Measurements from ENCODE around the gene PRDM16.

PRDM16 gene

DNA sequence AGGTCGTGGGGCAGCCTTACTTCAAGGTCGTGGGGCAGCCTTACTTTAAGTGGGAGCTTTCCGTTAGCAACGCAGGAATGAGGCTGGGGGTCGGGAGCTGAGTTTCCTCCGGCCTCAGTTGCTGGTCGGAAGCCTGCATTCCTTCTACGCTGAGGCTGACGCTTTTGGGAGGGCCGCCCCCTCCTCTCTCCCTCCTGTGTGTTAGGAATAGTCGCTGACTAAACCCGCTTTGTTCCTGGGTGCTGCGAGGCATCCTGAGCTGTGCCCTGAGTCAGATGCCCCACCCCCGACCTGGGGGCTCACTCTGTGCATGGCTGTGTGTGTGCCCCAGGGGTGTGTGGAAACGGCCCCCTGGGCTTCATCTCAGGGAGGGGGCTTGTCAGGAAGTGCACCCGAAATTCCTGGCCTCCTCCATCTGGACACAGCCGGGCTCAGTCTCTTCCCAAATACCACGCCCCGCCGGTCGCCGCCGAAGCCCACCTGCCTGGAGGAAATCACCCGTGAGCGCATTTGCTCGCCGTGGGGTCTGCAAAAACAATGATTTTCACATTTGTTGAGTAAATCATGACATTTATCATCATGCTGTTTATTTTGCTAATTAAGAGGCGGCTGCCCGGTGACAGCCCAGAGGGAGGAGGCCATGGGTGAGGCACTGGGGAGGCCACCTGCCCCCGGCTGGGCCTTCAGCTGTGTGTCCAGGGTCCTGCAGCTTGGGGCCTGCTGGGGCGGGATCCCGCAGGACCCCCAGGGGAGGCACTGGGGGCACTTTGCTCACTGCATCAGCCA, 121.4 kb downstream of the PRDM16 start:
- no peak for DNase-seq

DNA sequence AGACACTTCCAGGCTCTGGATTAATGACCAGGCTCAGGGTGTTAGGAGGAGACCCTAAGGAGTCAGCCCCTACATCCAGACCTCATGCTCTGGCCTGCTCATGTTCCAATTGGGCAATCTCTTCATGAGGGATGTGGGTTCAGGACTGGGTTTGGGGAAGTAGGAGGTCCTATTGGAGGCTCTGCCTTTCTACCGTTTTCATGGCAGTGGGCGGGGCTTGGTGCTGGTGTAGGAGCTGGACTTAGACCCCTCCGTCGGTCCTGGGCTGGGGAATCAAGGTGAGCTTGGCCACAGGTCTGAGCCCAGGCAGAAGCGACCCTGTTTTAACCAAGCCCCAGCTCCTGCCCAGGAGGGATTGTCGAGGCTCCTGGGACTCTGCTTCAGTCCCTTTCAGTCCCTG, 123.4 kb downstream of the PRDM16 start:
- no peak for DNase-seq

DNA sequence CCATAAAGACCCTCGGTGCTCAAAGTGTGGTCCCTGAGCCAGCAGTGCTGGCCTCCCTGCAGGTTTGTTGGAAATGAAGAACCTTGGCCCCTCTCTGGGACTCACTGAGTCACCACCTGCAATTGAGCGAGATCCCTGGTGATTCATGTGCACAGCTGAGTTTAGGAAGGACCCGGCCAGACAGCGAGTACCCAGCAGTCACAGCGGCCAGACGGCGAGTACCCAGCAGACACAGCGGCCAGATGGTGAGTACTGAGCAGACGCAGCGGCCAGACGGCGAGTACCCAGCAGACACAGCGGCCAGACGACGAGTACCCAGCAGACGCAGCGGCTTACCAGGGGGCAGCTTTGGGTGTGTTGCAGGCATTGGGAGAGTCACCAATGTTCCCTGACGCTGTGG, 123.8 kb downstream of the PRDM16 start:
- DNase-seq = no peak

DNA sequence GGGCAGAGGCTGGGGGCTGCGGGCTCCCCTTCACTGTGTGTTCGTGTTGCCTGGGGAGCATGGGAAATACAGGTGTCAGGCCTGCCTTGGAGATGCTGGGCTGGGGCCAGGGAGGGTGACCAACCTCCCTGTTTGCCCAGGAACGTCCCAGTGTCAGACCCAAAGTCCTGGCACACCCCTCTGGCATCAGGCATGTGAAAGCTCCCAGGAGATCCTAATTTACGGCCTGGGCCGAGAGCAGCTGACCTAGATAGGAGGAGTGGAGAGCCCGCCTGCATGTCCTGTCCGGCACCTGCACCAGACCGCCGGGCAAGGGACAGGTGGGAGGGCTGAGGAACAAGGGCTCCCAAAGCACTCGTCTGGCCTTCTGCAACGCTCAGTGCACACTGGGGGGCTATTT, 124.8 kb downstream of the PRDM16 start:
- DNase-seq = no peak

DNA sequence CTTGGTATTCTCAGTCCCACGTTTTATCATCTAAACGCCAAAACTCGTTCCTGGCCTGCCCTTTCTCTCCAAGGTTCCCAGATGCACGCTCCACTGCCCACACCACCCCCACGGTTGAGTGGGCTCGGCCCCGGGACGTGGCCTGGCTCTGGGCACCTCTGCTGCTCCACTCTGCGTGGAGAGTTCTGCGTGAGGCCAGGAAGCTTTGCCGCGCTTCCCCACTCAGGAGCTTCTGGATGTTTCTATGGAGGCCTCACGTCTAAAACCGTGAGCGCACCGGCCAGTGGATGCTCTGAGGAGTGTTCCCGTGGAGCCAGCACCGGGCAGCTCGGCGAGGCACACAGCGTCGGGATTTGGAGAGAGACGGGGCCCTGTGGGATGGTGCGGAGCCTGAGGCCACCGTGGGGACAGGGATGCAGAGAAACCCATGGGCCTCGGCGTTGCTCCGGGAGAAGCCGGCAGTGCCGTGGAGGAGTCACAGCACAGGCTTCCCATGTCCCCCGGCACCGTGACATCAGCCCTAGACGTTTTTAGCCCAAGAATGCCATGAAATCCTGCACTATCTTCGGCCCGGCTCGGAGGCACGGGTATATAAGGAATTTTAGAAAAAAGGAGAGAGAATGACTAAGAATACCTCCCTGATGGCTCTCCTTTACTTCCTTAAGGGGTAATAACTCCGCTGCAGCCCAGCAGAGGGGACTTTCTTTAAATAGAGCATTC, 125.9 kb downstream of the PRDM16 start:
- DNase-seq = no peak

DNA sequence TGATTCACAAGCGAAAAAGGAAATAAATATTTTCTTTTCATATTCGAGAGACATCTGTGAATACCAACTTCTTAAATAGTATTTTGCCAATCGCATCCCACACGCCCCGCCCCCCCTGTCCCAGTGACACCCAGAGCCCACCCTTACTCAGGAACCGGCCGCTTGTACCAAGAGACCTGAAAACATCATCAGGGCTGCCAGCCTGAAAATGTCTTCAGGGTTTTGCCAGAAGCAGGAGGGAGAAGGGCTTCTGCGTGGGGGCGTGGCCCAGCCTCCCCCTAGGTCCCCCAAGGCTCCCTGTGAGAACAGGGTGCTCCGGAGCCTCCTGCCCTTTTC, 126.4 kb downstream of the PRDM16 start:
- DNase-seq = no peak

DNA sequence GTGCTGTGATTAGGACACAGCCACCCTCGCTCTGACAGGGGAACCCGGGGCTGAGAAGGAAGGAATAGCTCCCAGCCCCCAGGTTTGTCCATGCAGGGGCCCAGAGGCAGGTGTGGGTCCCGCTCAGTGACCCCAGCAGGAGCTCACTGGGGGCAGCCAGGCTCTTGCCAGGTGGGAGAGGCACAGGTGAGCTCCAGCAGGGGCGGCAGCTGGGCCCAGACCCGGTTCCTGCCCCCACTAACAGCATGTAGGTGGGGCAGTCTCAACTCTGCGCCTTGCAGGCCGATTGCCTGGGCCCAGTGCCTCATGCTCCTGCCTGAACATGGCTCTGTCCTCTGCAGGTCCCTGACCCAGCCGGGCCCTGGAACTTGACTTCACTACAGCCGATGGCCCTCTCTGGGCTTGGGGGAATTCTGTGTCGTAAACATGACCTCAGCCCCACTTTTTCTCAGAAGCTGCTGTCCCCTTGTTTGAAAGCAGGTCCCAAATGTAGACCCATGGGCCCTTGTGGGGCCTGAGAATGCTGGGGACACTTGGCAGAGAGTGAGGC, 127.0 kb downstream of the PRDM16 start:
- DNase-seq = no peak

DNA sequence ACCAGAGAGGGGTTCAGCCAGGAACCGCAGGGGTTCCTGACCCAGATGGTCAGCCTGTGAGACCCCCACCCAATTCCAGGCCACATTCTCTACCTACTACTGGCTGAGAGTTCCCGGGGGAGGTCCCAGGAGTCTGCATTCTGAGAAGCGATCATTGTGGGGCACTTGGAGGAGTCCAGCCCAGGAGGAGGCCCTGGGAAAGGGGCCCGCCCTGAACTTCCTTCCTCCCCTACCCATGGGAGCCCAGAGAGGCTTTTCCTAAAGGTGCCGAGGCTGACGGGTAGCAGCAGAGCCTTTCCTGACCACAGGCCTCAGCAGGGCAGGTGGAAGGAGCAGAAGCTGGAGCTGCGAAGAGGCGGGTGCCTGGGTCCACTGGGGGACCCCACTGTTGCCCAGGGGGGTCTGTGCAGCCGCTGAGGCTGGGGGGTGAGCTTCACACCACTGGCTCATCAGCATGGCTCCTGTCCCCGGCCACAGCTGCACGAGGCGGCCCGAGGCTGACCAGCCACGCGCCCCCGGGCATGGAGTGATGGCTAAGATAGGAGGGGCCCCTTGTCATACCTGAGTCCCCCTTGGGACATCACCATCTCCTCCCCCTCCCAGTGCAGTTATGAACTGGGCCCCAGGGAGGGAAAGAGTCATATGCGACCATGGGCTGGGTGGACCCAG, 127.7 kb downstream of the PRDM16 start:
- DNase-seq = no peak

DNA sequence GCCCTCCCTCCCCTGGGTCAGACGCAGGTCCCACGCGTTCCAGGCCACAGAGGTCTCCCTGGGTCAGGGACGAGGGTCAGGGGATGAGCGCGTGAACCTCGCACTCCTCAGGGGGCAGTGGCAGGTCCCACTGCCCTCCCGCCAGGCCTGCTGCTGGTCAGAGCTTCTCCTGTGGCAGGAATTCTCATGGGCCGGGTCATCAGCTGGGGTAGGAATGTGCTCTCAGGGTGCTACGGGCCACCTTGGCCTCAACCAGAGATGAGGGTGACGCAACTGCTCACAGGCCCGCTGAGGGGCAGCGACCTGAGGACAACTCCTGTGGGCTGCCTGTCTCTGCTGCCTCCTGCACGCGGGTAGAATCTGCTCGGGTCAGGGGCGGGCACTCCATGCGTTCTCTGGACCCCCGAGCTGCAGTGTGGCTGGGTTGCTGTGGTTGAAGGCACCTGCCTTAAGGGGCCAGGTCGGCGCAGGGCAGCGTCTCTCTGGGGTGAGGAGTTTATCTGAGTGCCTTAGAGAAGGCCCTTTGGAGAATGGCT, 128.8 kb downstream of the PRDM16 start:
- no peak for DNase-seq

DNA sequence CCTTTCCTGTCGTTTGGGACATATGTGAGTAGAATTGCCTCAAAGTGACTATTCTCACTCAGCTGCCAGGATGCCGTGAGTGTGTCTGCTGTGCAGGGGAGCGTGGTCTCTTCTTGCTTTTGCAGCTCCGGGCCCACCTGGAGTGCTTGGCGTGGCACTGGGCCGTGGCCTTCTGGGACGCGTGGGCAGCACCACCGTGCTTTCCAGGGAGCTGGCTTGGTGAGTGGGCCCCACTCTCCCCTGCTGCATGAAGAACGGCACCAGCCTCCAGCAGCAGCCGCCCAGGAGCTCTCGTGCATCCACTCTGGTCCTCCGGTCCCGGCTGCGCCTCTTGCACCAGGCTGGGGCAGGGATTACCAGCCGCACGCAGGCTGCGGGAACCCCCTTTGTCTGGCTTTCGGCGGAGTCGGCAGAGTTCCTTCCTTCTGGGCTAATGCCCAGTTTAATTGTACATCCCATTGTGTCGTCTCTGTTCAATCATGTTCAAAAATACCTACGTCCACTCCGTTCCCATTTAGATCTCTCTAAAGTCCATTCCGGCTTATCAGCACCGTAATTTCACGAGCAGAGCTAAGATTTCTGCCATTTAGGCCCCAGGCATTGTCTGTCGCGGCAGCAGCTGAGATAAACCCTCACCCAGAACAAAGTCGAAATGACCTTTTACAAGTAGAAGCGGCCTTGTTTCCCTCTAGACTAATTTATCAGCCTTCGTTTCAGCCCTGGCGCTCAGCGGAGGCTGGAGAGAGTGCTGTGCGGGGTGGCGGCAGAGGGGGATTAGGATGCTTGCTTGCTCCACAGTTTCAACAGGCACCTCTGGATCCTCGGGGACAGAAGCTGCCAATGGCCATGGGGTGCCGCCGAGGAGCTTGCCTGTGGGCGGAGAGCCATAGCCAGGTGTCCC, 129.6 kb downstream of the PRDM16 start:
- DNase-seq = no peak

DNA sequence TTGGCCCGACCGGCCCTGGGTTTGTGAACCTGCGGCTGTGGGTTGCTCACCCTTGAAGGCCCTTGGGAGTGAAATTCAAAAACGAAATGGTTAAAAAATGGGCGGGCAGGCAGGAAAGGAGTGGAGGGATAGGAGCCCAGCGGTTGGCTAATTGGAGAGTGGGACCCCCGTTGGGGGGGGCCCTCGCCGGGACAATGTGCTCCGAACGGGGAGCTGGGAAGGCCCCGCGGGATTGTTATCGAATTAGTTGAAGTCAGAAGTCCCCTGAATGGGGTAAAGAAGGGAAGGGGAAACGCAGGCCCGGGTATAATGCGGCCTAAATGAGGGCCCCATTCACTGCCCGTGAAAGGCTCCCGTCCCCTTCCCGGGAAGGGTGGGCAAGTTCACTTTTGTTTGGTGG, 135.7 kb downstream of the PRDM16 start:
- DNase-seq = no peak

DNA sequence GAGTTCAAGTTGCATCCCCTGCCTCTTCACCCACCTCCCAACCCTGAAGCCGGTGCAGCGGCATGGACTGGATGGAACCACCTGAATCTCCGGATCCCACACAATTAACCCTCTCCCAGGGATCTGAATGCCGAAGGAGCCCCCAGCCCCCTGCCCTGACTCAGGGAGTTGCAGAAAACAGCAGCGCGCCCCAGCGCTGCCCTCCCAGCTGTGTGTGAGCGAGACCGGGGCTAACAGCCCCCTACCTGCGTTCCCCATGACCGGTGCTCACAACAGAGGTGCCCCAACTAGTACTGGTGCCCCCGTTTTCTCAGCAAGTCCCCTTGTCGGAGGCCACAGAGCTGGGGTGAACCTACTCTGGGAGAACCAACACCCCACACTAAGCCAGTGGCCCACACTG, 136.8 kb downstream of the PRDM16 start:
- DNase-seq = no peak

DNA sequence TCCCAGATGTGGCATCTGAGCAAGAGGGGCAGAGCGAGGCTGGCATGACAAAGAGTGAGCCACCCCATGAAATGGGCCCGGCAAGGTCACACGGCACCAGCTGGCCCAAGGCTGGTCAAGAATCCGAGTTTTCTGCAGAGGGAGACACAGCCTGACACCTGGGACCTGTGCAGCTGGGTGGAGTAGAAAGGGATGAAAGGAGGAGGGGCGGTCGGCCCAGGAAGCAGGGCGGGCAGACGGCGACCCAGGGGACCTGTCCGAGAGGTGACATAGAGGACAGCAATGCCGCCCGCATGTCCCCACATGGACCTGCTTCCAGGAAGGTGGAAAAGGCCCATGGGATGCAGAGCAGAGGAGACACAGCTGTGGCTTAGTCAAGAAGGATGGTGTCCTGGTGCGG, 137.7 kb downstream of the PRDM16 start:
- DNase-seq = no peak

DNA sequence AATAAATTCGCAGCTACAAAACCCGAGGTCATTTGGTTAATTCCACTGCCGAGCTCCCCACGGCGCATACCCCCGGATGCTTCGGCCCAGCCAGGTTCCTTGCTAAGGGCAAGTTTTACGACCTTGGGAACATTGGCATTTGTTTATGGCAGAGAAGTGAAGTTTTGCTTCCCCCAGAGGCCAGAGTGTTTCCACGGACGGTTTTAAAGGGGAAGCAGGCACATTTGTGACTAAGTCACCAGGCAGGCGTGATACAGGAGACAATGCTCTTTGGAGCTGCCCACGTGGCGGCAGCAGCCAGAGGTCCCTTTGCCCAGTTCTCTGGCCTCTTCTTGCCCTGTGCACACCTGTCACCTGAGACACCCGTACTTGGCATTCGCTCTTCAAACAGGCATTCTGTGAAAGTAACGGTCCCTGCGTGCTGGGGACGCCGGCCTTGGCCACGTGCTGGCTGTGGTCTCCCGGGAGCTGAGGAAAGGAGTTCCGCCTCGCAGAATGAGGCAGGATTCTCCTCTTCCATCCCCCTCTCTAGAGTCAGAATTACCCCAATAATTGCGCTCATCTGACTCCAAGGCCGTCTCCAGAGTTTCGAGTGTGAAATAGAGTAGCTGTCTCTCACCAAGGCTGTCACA, 138.3 kb downstream of the PRDM16 start:
- no peak for DNase-seq

DNA sequence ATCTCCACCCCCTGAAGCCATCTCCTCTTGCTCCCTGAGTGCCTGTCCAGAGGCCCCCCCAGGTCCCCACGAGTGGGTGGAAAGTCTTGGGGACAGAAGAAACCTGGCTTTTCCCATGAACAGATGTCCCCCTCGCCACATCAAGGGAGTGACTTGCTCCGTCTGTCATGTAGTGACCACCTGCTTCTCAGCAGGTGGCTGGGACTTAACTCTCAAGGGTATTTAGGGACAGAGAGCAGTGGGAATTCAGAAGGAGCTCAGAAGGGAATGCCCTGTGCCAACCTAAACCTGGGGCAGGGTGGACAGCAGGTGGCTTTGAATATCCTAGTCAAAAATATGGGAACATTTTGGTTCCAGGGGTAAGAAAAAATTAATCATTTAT, 139.8 kb downstream of the PRDM16 start:
- no peak for DNase-seq

DNA sequence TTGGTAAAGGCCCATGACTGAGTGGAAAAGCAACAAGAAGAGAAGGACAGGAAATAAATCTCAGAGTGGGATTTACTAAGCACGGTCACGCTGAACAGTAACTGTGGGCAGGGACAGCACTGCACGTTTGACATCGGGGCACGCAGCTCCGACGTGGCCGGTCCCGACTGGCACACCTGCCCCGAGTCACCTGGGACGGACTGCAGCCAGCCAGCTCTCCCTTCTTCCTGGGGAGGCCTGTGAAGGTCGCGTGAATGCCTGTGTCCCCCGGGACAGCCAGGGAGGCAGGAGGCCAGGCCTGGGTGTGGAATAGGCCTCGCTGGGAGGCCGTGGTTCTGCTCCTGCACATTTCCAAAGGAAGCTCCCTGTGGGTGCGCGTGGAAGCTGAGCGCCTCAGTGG, 140.2 kb downstream of the PRDM16 start:
- DNase-seq = no peak

DNA sequence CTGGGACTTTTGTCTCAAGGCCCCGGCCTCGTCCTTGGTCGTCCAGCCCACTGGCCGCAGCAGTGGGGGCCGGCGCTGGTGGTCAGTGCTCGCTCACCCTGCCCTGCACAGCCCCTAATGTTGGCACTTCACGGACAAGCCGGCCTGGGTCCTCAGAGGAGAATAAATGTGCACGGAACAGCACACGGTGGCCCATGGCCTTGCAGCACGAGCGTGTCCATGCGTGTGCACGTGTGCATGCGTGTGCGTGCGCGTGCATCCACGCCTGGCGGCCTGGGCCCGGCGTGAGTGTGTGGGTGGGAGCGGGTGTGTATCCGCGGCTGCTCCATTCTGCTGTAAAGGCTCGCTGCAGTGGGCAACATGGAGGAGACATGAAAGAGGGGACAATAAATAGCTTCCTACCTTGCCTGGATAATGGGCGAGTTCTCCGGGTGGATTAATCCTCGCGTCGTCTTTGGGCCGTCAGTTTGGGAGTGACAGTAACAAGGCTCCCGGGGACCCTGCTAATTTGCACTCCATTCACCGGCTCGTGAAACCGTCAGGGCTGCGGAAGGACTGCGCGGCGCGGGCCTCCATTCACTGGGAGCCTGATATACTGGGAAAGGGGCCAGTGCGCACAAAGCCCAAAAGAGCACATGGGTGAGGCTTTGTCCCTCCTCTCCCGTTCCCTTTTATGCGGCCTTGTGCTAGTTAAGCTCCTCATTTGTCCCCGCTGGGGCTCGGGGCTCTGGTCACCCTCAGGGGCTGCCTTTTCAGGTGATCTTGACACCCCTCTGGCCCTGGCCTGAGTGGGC, 142.8 kb downstream of the PRDM16 start:
- no peak for DNase-seq

DNA sequence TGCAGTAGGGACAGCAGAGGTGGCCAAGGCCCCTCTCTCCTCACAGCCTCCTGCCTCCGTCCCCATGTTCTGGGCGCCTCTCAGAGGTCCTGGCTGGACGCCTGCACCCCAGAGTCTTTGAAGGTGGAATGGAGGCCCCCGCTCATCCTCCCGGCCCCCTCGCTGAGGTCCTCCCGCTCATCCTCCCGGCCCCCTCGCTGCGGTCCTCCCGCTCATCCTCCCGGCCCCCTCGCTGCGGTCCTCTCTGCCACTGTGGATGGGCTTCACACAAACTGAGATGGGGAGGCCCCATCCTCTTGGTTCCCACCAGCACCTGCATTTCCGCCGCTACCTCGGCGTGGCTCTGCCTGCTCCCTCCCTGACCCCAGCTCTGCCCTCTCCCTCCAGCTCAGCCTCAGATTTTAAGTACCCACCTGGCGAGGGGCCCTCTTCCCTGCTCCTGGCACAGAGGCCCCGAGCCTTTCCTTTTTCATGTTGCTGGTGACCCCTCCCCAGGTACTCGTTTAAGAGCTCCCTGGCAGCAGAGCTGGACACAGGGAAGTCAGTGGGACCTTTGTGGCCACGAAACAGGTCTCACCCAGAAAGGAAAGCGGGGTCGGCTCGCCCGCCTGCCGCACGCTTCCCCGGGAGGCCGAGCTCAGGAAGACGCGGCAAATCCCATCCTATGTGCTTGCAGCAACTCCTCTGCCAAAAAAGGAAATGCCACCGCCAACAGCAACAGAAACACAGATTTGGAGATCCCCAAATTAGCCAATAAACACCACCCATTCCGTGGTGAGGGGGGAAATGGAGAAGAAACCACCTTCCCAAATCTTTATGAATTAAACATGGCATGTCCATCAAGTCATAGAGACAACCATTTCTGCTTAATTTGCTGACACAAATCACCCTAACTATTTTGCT, 143.7 kb downstream of the PRDM16 start:
- DNase-seq = no peak

DNA sequence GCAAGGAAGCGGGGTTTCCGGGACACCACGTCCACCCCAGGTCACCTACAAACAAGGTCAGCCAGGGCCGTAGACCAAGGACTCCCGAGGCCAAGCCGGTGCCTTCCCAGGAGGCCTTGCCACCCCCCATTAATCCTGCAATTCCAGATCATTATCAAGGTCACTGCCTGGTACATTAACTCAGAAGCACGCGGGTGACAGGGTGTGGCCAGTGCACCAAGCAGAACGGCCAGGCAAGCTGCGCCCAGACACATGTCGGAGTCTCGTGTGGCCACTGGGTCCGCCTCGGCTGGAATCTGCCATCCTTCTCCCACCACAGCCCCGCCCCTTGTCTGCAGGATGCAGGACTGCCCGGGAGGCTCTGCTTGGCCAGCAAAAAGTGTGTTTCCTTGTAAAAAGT, 144.7 kb downstream of the PRDM16 start:
- no peak for DNase-seq

All from activated naive CD4-positive, alpha-beta T cell treated with Interleukin-2 at 50 U/mL for 16 hours (primary cell).